Right lung (tissue), 5 donors: ENCODE measurements around the gene ANKRD66. TPM values are rescaled to one million over a fixed set of nuclear protein-coding genes. Genes with fewer than 3 reads are reported as not detected.

ENCODE experiments used
- DNase-seq, 2 donors: peaks; one replicate each; pipeline ENCODE4 v3.0.0-alpha.2; 2013
- polyA plus RNA-seq, 5 donors: library from polyadenylated mRNA; unstranded; fragments of 120-200 nt; gene quantifications; one replicate each; pipeline versions ENCODE4 v1.2.1 to v1.2.3, GENCODE V29; 2013; ENCODE audit warnings: inconsistent platforms in 1 of 5, low replicate concordance in 1 of 5; ENCODE audit not compliant: insufficient read length in 5 of 5, insufficient read depth in 1 of 5

The ANKRD66 gene
- polyA plus RNA-seq, 5 donors, result 0.34 to 4.2 (median 3.2) TPM

- no peak for DNase-seq
Observed at GRCh38 chr6:46789434-46790354, 43.0 kb downstream of the ANKRD66 start.

DNA sequence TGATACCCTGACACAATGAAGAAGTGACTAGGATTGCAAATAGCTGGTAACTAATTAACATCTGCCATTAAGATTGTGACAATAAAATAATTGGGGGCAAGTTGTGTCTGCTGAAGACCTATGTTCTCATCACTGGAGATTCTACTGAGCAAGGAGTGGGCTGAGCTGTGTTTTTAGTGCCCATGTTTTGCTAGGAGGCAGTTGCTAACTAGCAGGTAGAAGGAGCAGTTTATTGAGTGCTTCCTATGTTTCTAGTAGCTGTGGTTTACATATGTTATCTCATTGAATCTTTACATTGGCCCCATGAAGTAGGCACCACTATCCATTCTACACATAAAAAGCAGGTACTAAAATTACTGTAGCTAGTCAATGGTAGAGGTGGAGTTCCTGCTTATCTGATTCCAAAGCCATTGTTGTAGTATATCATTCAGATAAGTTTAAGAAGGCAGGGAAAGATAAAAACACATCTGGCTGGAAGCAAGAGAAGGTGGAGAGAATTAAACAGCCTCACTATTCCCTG, 43.7 kb downstream of the ANKRD66 start:
- no peak for DNase-seq

- DNase-seq, result no peak
Observed at GRCh38 chr6:46792635-46793034, 45.9 kb downstream of the ANKRD66 start.

DNA sequence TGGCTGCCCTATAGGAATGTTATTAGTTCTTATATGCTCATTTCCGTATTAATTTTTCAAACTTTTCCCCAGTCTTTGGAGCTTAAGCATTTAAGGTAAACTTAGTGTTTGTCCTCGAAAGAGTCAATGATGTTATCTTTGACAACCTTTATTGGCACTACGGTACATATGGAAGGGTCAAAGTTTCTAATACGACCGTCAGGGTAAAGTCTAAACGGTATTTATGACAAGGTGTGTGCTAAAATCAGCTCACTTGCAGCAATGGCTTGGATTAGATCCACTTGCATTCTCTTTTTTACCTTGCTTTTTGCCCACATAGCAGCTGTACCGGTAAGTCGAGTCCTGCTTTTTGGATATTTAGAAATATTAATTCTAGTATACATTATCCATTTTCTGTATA, 46.4 kb downstream of the ANKRD66 start, which contains the start of gene MEP1A:
Gene MEP1A (plus strand): TSS at position 252 of the 400 bp plus-strand sequence. CDS start 10 bp downstream, at position 262.
- DNase-seq, result no peak

- no peak for DNase-seq
Observed at GRCh38 chr6:46794068-46794467, 47.3 kb downstream of the ANKRD66 start.

DNA sequence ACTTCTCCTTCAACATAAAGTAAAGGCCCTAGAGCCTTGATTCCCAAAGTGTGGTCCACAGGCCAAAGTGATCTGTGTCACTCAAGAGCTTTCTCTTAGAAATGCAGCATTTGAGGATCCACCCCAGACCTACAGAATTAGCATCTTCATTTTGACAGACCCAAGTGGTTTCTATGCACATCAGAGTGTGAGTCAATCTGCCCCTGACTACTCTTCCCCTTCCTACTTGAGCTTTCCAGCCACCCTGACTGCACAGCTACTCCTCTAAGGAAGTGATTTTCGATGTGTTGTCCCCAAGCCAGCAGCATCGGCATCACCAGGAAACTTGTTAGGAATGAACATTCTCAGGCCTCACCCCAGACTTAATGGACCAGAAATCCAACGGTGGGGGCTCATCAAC, 49.1 kb downstream of the ANKRD66 start:
- no peak for DNase-seq

DNA sequence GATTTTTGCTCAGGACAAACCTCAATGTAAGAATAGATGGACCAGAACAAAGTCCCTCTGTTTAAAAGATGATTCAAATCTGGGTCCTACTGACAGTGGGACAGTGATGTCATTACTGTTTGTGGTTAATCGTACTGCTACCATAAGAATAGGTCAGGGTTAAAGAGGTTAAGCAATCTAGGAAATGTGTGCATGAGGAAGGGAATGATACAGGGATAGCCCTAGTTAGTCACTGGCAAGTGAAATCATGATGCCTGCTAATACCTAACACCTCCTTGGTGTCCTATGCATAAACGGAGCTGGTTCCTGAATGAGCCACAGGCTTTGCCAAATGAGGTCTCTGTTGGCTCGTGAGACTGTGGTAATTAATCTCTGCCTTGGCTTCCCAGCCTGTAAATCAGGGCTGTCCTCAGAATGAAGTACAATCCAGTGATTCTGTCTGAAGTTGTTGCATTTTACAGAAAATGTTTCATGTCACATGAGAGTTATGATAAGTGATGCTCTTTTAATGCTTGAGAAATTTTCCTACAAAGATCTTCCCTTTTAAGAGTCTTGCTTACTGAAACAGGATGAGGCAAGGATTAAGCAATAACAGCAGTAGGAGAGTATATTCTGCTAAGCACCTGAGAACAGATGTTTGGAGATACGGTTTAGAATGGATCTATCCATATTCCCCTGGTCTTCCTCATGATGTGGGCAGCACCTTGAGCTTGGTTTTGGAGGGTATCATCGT, 50.3 kb downstream of the ANKRD66 start:
- no peak for DNase-seq

DNA sequence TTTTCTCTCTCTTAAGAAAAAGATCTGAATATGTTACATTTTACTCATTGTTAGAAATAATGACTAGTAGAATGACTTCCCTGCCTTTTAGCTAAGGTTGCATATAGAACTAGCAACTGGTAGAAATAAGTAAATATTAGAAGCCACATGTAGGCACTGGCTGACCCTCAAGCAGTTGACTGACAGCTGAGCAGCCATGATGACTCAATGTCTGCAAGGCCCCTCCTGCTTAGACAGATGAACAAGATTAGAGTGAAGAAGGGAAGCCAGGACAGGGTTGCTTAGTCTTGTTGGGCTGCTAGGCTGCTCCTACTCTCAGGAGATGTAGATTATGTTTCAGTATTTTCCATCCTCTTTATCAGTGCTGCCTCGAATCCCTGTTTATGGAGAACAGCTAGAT, 52.9 kb downstream of the ANKRD66 start:
- DNase-seq, result no peak

- no peak for DNase-seq
Observed at GRCh38 chr6:46808806-46809205, 62.1 kb downstream of the ANKRD66 start.

Other genes with a start within 250 kb of the ANKRD66 start
- 10 to 100 TPM in 3 of 5 donors, 1 to 10 TPM in 2; 5.9 to 13.1 (median 11.6) TPM for gene CYP39A1, start 94.1 kb upstream of the ANKRD66 start, polyA plus RNA-seq
- 100 to 1,000 TPM in 3 of 5 donors, 10 to 100 TPM in 2; 68.2 to 145 (median 113) TPM for gene SLC25A27, start 94.0 kb upstream of the ANKRD66 start, polyA plus RNA-seq
- 1 to 10 TPM; 1.3 to 2.6 (median 2.4) TPM for gene TDRD6, start 59.0 kb upstream of the ANKRD66 start, polyA plus RNA-seq
- gene PLA2G7, start 11.6 kb upstream of the ANKRD66 start, polyA plus RNA-seq, result 1 to 10 TPM in 3 of 5 donors, under 1 TPM in 2; 0.73 to 1.6 (median 1.3) TPM
- gene MEP1A, start 46.5 kb downstream of the ANKRD66 start, polyA plus RNA-seq, result under 1 TPM in 3 of 5 donors, not detected in 2; 0.04 to 0.28 (median 0.22) TPM
- 100 to 1,000 TPM in 4 of 5 donors, 10 to 100 TPM in 1; 92.2 to 166 (median 130) TPM for gene ADGRF5, start 175.0 kb downstream of the ANKRD66 start, polyA plus RNA-seq